HFF-Myc (cell line): ENCODE results near the gene KAZN.

Experiments
- DNase-seq: peaks from one replicate; pipeline ENCODE4 v3.0.0-alpha.2; 2011; ENCODE audit warnings: low read depth; ENCODE audit errors: extremely low read depth
- H3K4me3 ChIP-seq: replicated peaks from 2 replicates; pipeline ENCODE4 v1.5.1; 2011; ENCODE audit warnings: low read depth, mild to moderate bottlenecking, control low read depth, low read length
- TF ChIP-seq, protein P1 (sequence below): IDR thresholded peaks from 2 replicates; pipeline ENCODE4 v1.5.1; 2012; ENCODE audit warnings: mild to moderate bottlenecking, low read depth, low read length, control low read depth; ENCODE audit errors: missing control alignments

The KAZN gene

DNA sequence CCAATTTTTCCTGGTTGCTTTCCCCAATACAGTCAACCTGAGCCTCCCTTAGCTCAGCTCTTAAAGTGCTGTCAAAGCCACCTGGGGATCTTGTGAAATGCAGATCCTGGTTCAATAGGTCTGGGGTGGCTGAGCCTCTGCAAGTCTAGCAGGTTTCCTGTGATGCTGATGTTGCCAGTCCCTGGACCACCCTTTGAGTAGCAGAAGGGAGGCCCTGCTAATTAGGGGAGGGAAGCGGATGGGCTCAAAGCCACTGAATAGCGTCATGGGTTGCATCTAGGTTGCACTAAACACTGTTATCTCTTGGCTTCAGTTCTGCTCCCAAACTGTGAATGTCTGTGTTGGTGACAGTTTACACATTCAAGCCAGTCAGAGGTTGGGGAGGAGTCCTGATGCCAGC, 127.2 kb downstream of the KAZN start:
- no peak for DNase-seq
- TF ChIP-seq, protein P1, sequence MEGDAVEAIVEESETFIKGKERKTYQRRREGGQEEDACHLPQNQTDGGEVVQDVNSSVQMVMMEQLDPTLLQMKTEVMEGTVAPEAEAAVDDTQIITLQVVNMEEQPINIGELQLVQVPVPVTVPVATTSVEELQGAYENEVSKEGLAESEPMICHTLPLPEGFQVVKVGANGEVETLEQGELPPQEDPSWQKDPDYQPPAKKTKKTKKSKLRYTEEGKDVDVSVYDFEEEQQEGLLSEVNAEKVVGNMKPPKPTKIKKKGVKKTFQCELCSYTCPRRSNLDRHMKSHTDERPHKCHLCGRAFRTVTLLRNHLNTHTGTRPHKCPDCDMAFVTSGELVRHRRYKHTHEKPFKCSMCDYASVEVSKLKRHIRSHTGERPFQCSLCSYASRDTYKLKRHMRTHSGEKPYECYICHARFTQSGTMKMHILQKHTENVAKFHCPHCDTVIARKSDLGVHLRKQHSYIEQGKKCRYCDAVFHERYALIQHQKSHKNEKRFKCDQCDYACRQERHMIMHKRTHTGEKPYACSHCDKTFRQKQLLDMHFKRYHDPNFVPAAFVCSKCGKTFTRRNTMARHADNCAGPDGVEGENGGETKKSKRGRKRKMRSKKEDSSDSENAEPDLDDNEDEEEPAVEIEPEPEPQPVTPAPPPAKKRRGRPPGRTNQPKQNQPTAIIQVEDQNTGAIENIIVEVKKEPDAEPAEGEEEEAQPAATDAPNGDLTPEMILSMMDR = no peak
- H3K4me3 ChIP-seq = no peak overlapping the region

DNA sequence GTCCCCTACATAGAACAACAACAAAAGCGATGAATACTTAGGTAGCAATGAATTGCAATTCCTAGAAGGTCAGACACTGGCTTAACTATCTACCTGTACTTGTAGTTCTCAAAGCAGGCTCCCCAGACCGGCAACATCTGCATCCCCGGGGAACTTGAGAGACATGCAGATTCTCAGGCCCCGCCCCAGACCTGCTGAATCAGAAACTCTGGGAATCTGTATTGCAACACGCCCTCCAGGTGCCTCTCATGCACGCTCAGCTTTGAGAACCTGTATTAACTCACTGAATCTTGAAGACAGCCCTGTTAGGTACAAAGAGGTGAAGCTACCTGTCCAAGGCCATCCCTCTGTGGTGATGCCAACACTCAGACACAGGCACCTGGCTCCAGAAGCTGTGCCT, 128.1 kb downstream of the KAZN start:
- H3K4me3 ChIP-seq = no peak overlapping the region
- TF ChIP-seq, protein P1 = no peak
- DNase-seq = no peak

DNA sequence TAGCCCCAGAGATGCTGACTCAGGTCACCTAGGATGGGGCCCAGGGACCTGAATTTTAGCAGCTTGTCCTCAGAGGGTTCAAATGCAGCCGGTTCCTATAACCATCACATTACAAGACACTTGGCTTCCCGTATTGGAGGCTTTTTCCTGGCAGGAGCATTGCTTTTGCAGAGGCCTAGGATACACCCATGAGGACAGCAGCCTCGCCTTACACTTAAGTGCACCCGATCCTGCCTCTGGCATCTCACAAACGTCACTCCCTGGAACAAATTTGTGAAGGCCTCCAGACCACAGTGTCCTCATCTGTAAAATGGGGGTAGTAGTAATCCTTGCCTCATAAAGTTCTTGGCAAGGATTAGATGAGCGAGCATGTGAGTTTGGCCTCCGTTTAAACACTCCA, 130.0 kb downstream of the KAZN start:
- no peak overlapping the region for H3K4me3 ChIP-seq
- no peak for DNase-seq
- TF ChIP-seq, protein P1 = no peak

DNA sequence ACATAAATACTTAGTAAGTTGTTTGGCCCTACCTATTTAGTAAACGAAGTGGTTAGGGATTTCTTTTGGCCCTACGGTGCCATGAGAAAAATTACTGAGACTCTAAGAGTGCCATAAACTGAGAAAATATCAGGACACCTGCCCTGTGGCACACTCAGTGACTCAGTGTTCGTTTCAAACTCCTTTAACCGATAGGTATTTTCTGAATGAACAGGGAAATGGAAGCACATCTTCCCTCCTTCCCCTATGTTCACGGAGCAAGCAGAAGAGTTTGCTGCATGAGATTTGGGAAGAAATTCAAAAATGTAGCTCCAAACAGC, 134.2 kb downstream of the KAZN start:
- TF ChIP-seq, protein P1 = no peak

DNA sequence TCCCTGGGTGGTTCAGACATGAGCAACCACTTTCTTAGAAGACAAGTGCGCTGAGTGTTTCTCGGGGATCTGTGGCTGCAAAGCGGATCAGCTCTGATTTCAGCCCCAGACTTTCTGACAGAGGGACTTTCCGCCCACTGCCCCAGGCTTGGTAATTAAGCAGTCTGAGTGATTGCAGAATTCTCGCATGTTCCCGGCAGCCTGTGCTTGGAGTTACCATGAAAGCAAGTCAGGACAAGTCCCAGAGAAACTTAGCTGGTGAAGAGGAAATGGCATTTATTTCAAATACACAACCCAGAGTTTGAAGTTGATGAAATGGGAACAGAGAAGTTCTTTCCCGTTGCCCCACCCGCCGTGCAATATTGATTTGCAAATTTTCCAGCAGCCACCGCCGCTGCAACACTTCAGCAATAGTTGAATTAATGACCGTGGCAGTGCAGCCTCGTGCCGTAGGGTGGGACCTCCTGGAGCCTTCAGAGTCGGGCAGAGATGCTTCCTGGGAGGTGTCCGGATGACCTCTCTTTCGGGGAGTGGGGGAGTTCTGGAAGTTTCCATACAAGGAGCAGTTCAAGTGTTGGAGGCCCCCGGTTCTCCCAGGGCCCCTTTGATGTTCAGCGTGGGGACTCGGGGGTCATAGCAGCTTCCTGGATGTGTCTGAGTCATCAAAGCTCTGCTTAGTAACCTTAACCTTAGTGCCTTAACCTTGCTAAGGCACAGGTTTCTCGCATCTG, 134.7 kb downstream of the KAZN start:
- DNase-seq = no peak
- TF ChIP-seq, protein P1 = no peak
- H3K4me3 ChIP-seq = no peak overlapping the region

More for the DNA sequence above, 134.2 kb downstream of the KAZN start:
- DNase-seq = no peak
- no peak overlapping the region for H3K4me3 ChIP-seq

DNA sequence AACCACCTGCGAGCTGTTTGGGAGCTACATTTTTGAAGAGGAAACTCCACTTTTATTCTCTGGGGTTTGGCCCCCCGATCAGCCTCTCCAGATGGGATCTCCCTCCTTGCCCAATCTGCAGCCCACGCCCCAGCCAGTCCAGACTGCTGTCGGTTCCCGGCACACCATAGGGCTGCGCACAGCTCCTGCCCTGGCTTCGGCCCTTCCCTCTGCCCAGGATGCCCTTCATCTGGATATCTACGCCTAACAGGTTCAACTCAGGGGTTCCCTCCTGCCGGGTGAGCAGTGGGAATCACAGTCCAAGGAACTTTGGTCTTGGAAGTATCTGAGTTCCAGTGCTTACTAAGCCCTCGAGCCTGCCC, 135.3 kb downstream of the KAZN start:
- TF ChIP-seq, protein P1 = no peak
- H3K4me3 ChIP-seq = no peak overlapping the region
- no peak for DNase-seq

DNA sequence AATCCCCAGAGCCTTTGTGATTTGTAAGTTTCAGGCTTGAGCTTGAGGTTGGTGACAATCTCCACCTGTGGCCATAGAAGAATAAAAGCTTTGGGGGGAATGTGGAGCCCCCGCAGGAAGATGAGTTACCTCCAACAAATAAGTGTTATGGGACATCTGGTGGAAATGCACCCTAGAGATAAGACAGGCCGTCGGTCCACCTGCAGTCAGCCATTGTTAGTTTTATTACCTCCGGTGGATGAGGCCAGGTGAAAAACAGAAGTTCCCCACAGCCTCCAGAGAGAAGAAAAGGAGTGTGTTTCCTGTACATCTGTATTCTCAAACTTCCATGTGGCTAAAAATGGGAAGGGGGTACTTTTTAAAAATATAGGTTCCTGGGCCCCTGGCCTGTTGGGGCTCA, 137.4 kb downstream of the KAZN start:
- TF ChIP-seq, protein P1 = no peak
- no peak overlapping the region for H3K4me3 ChIP-seq

More for the DNA sequence above, 137.4 kb downstream of the KAZN start:
- DNase-seq = no peak
